GM19324 (cell line): Measurements from ENCODE around the gene PKIG.
"Not testable (repeated sequence)": the region's sequence is repeated elsewhere in the genome, so short reads cannot be mapped to it uniquely, and the experiment has no call there.

Experiments used
- ATAC-seq: cut with Tn5 transposase; IDR thresholded peaks from one replicate; pipeline ENCODE4 v1.9.1; 2021; ENCODE audit warnings: mild to moderate bottlenecking, moderate library complexity; ENCODE audit not compliant: unreplicated experiment, low FRiP score

PKIG gene

DNA sequence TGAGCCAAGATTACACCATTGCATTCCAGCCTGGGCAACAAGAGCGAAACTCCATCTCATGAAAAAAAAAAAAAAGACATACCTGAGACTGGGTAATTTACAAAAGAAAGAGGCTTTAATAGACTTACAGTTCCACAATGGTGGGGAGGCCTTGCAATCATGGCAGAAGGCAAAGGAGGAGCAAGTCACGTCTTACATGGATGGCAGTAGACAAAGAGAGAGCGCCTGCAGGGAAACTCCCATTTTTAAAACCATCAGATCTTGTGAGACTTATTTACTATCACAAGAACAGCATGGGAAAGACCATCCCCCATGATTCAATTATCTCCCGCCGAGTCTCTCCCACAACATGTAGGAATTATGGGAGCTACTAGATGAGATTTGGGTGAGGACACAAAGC lies 71.8 kb downstream of the PKIG start:
- ATAC-seq, result not testable (repeated sequence)

DNA sequence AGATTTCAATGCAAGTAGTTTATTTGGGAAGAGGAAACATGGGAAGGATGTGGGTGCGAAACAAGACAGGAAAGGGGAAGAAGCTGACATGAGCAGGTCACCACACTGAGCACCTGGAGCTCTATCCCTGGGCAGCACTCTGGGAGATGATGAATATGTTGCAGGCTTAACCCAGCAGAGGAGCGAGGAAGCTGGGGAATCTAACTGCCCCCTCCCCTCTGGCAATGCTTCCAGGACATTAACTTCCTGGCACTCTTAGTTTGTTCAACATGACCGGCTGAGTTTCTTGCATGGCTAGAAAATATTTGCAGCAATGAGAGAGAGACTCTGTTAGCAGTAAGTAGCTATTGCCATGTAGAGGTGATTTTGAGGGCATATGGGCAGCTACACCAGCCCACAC lies 74.1 kb downstream of the PKIG start:
- ATAC-seq, result no peak

DNA sequence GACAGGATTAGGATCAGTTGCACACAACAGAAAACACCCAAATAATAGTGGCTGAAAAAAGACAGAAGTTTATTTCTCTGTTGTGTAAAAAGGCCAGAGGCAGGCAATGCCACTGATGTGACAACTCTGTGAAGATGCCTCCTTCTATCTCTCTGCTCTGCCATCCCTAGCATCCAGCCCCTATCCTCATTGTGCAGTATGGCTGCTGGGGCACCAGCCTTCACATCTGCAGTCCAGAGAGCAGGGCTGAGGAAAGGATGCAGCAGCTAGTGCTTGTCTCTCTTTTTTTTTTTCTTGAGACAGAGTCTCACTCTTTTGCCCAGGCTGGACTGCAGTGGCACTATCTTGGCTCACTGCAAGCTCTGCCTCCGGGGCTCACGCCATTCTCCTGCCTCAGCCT lies 75.5 kb downstream of the PKIG start:
- ATAC-seq, result no peak

DNA sequence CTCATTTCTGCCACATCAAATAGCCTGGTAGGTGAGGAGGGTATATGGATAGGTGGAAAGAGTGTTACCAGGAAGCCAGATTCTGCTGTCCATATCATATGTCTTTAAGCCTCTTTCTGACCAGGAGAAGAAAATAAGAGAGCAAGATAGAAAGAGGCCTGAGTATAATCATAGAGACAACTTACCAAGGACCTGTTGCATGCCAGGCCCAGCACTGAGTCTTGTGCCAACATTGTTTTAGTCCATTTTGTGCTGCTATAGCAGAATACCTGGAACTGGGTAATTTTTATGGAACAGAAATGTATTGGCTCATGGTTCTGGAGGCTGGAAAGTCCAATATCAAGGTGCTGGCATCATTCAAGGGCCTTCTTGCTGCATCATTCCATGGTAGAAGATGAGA lies 76.4 kb downstream of the PKIG start:
- no peak for ATAC-seq

DNA sequence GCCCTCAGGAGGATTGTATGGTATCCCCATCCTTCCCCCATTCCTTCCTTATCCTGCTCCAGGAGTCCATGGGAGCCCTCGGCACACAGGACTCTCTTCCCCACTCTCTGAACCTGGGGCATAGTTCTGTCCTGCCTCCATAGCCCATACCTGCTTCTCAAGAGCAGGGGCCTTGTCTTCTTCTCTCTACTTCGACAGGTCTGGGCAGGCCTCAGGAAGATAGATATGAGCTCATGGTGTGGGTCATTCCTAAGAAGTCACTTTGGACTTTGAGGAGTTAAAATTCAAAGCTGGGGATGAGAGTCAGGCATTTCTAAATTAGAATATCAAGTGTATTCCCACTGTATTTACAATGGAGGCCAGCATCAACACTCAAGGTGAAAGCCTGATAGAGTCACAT lies 77.6 kb downstream of the PKIG start:
- no peak for ATAC-seq

DNA sequence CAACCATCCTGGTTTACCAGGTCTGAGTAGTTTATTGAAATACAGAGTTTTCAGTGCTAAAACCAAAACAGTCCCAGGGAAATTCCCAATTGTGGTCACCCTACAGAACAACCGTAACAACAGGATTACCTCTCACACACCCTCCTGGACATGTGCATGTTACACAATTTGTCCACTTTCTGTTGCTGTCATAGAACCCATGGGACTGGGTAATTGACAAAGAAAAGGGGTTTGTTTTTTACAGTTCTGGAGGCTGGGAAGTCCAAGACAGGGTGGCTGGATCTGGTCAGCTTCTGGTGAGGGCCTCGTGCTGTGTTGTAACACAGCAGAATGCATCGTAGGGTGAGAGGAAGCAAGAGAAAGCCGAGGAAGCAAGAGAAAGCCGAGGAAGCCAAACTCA lies 78.2 kb downstream of the PKIG start:
- no peak for ATAC-seq

DNA sequence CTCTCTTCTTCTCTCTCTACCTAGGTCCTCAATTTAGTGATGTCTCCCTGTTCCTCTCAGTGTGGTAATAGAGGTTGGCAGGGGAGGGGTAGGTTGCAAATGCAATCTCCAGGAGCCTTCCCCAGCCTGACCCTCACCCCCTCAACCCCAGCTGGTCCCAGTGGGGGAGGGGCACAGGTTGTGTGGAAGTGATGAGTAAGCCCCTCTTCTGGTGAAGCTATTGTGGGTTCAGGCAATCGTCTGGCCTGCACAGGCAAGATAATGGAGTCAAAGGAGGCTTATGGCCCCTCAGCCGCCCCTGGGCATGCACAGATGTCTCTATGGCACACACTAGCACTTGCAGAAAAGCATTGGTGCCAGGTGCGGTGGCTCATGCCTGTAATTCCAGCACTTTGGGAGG lies 79.9 kb downstream of the PKIG start:
- no peak for ATAC-seq

DNA sequence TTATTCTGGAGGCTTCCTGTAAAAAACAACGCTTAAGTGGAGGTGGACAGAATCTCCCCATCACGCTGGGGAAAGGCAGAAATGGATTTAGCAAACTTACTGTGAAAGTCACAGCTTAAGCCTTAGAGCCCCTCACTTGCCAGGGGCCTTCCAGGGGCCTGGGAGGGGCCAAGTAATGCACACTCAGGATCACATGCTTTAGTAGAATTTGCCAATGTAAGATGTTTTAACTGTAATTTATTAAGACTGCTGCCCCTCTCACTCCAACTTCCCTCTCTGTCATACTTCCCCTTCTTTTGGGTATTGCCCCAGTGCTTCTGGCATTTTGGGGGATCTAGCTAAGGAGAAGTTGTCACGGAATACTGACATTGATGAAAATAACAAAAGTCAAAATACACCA lies 81.8 kb downstream of the PKIG start:
- no peak for ATAC-seq

DNA sequence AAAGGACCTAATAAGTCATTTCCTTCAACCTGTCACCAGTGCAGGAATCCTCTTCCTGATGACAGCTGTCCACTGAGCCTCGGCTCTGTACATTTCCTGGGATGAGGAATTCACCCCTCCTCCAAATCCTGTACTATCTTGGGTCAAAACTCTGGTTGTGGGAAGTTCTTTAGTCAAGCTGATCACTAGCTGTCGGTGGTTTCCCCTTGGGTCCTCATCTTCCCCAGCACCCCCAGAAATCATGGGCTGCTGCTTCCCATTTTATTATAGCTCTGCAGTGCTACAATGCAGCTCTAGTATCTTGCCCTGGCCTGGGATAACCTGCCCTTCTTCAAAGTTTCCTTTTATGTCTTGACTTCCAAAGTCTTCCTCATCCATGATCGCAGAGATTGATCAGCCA lies 83.7 kb downstream of the PKIG start:
- ATAC-seq, result no peak
